NCI-H2196 (cell line): ENCODE measurements around the gene EIPR1.
A peak's percentile ranks its signal among the peaks of the same experiment; 100 is the strongest.

Source experiments
- DNase-seq: peaks from one replicate; lab custom pipeline; 2025; ENCODE audit not compliant: unreplicated experiment; lab: John Stamatoyannopoulos, UW

EIPR1 gene

GRCh38 chr2:3223080-3223923, 154.3 kb downstream of the EIPR1 start:
- DNase-seq = no peak

GRCh38 chr2:3222636-3223035, 155.0 kb downstream of the EIPR1 start:
- DNase-seq = peak; percentile 43

DNA sequence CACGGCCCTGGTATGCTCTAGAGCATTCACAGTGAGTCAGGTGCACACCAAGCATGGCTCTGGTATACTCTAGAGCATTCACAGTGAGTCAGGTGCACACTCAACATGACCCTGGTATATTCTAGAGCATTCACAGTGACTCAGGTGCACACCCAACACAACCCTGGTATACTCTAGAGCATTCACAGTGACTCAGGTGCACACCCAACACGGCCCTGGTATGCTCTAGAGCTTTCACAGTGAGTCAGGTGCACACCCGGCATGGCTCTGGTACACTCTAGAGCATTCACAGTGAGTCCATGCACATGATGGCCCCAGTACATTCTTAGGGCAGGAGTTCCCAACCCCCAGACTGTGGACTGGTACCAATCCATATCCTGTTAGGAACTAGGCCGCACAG, 158.1 kb downstream of the EIPR1 start:
- no peak for DNase-seq

- DNase-seq = no peak
Measured at GRCh38 chr2:3217646-3218045, 160.0 kb downstream of the EIPR1 start.

DNA sequence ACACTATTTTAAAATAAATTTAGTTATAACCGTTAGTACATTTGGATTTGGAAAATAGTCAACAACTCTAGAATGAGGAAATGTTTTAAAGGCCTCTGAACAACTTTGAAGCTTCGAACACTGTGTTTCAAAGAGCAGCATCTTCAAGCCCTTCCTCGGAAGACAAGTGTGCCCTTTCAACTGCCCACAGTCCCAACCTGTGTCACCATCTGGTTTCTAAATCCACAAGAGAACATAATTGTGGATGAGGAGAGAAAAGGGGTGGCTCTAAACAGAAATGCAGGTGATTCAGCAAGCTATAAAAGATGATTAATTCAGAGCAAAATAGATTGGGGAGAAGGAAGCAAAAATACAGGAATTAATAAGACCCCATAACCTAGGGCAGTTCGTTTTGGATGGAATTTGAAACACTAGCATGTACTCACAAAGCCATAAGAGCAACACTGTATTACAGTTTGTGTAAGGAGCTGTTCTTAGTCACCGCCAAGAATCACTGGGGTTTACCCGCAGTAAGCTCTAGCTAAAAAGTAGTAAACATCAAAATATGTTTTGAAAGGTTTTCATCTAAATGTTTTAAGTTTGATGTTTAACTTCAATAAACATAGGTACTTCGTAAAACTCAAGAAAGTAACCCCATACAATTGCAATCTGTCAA, 160.7 kb downstream of the EIPR1 start:
- DNase-seq = no peak

DNA sequence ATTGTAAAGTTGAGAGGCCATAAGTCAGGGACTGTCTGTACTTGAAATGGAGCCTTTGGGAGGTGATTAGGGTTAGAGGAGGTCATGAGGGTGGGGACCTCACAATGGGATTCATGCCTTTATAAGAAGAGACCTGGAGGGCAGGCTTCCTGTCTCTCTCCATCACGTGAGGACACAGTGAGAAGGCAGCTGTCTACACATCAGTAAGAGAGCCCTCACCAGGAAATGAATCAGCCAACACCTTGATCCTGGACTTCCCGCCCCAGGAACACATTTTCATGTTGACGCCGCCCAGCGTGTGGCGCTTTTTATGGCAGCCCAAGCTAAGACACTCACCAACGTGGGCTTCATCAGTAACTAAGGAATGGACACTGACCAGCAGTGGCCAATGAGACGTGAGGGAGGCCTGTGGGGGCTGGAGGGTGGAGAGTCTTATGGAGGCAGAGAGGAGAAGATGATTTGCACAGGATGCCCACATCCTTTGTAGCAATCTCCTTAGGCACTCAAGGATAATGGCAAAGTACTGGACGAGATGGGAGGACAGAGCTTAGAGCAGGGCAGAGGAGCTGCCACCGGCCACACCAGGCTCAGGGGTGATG, 162.7 kb downstream of the EIPR1 start:
- DNase-seq = no peak

DNA sequence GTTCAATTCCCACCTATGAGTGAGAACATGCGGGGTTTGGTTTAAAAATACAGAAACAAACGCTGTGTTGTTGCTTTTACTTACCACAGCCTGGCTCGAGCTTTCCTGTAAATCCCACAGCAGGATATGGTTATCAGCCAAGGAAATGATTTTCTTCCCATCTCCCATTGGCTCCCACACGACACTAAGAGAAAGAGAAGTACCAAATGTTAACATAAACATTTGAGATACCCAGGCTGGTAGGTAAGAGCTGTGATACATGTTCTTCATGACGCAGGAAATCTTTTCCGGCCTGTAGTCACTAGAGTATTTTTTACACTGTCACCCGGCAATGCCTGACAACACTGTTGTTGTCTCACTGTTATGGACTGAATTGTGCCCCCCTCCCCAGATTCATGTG, 163.6 kb downstream of the EIPR1 start:
- DNase-seq = no peak

DNA sequence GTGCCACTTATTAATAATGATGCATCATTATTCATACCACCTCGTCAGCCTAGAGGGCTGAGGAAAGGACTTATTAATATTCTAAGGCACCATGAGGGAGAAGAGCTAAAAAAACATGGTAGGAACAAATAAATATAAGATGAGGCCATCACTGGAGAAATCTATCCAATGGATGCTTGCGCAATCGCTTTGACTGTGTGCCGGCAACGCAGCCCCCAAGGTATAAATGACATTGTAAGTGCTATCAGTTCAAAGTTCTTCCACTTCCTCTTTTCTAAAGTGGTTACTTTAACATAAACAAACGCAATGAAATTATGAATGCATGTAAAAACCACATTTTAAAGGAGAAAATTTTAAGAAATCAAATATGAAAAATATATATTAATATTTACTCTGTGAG, 164.6 kb downstream of the EIPR1 start:
- DNase-seq = no peak

DNA sequence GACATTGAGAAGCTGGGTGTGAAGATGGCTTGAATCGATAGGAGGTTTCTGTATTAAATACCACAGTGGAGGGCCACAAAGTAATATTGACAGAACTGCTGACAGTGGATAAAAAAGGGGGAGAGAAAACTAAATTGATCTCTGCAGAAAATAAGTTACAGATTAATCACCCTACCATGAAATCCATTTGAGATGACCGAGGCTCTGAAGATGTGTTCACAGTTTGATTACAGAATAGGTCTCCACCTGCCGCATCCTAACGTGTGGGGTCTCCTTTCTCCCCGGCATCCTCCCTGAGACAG, 165.6 kb downstream of the EIPR1 start:
- no peak for DNase-seq

- DNase-seq = no peak
Measured at GRCh38 chr2:3211256-3212060, 166.2 kb downstream of the EIPR1 start.

DNA sequence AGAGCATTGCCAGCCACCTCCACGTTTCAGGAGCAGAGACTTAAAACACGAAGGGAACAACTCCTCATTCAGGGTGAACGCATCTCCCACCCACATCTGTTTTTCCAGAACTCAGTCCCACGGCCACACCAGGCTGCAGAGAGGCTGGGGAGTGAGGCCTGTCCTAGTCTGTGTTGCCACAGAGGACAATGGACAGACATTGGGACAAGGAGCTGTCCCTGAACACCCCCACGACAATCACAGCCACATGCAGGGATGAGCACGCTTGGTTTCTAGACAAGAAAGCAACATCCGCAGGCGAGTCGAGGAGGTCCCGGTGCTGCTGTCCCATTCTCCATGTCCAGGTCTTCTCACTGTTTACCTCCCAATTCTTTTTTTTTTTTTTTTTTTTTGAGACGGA, 167.4 kb downstream of the EIPR1 start:
- DNase-seq = no peak

DNA sequence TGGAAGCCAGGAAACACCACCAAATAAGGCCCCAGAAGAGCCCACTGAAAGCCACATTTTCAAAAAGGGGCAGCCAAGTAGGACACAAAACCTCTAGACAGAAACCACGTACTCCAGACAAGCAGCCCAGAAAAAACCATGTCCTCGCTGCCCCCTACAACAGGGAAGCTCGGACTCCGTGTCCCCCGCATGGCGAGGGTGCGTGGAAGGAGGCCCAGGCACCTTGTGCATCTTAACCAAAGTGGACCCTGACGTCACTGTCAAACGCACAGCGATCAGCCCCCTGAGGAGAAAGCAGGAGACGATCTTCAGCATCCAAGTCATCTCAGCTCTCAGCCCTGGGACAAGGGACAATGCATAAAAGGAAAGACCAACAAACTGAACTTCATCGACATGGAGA, 168.4 kb downstream of the EIPR1 start:
- DNase-seq = no peak

DNA sequence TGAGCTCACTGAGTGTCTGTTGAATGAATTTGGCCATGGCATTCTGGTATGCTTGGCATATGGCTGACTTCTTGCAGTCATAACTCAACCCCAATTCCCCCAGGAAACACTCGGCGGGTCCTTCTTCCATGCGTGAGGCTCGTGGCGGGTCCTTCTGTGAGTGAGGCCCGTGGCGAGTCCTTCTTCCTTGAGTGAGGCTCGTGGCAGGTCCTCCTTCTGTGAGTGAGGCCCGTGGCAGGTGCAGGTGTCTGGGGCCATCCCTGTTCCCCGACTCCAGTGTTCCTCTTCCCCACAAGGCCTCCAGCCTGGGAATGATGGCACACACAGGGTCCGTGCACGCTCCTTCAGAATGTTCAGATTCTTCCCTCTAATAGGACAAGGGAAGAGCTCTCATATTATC, 169.0 kb downstream of the EIPR1 start:
- DNase-seq = no peak

DNA sequence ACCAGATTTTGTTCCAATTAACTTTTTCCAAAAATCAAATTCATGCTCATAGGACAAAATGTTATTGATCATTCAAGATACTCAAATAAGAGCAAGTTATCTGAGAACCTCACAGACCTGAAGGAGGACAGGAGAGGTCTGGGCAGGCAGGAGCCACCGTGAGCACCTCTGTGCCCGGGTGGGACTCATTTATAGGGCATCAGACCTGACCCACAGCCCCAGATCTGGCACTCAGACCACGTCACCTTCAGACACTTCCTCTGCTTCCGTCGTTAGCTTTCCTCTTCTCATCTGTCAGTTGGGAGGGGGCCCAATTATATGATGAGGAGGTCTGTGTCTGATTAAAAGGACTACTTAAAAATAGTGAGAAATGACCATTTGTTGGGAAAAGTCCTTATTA, 169.4 kb downstream of the EIPR1 start:
- DNase-seq = no peak

GRCh38 chr2:3207091-3207491, 170.5 kb downstream of the EIPR1 start:
- DNase-seq = no peak

DNA sequence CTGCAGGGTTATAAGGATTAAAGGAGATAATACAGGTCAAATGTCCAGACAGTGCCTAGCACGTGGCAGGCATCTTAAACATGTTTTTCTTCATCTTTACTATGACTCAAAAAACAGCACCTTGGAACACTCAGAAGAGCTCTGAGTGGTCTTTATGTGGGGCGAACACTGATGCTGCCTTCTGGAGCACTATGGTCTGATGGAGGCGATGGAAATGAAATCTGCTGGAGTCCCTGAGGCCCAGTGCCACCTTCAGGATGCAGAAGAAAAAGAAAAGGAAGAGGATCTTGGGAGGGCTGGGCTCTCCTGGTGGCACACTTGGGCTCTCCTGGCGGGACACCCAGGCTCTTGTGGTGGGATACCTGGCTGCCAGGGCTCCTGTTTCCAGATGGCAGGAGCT, 171.8 kb downstream of the EIPR1 start:
- DNase-seq = no peak

GRCh38 chr2:3204031-3204821, 173.4 kb downstream of the EIPR1 start:
- peak; percentile 9 for DNase-seq

DNA sequence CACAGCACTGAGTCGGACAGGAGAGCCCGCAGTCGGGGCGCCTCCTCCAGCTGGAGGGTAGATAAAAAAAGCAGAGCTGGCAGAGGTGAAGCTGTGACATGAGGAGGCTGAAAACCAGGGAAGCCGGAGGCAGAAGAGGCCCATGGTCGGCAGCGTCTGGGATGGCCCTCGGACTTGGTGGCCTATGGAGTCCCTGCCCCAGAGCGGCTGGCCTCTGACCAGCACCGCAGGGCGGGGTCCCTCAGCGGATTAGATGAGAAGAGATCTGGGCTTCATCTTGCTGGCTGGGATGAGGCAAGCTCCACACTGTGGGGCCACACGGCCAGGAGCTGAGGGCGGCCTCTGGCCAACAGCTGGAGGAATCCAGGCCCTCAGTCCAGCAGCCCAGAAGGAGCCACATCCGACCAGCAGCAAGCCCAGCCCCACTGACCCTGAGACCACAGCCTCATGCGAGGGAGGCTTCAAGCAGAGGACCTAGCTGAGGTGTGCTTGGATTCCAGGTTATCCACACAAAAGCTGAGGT, 174.1 kb downstream of the EIPR1 start:
- no peak for DNase-seq

GRCh38 chr2:3202926-3203325, 174.7 kb downstream of the EIPR1 start:
- no peak for DNase-seq

GRCh38 chr2:3201281-3201680, 176.3 kb downstream of the EIPR1 start:
- DNase-seq = no peak
